OCI-LY3 (cell line): ENCODE results near the gene CDC25A.

ENCODE experiments used
- CTCF ChIP-seq: fragments of 200-600, 300-600 bp; sonication (generic); IDR thresholded peaks from 2 replicates; pipeline ENCODE4 v1.5.1; 2014; ENCODE audit warnings: antibody characterized with exemption, low read length, low read depth
- EZH2phosphoT487 ChIP-seq: fragments of 200-600 bp; shearing (Covaris generic); IDR thresholded peaks from 2 replicates; pipeline ENCODE4 v1.6.1; 2018; ENCODE audit warnings: antibody characterized with exemption, mixed run types, low read depth

GRCh38 chr3:48155122-48155521 is 33.1 kb downstream of the CDC25A start:
- TF ChIP-seq CTCF (no peak), EZH2phosphoT487 (no peak)
